SJSA1 (cell line): ENCODE measurements around the gene FOXF1. TPM values are rescaled to one million over a fixed set of nuclear protein-coding genes. Genes with fewer than 3 reads are reported as not detected.

Source experiments
- DNase-seq, 2 experiments: peaks; one replicate each; pipeline ENCODE4 v3.0.0-alpha.2; 2015 to 2020; ENCODE audit warnings: low spot score in 2 of 2, low read depth in 1 of 2
- H3K27ac ChIP-seq: fragments of 250-450 bp; sonication (Bioruptor Pico); 2 replicates; pipeline ENCODE4 v1.5.1; 2020; ENCODE audit warnings: mild to moderate bottlenecking, moderate library complexity
- H3K27me3 ChIP-seq: fragments of 250-450 bp; sonication (Bioruptor Pico); replicated peaks from 2 replicates; pipeline ENCODE4 v1.5.1; 2020; ENCODE audit warnings: mild to moderate bottlenecking, moderate library complexity
- H3K36me3 ChIP-seq: fragments of 250-450 bp; sonication (Bioruptor Pico); 2 replicates; pipeline ENCODE4 v1.5.1; 2020; ENCODE audit warnings: mild to moderate bottlenecking
- H3K4me1 ChIP-seq: fragments of 250-450 bp; sonication (Bioruptor Pico); replicated peaks from 2 replicates; pipeline ENCODE4 v1.6.1; 2021; ENCODE audit warnings: mild to moderate bottlenecking
- H3K4me3 ChIP-seq: fragments of 250-450 bp; sonication (Bioruptor Pico); 2 replicates; pipeline ENCODE4 v1.5.1; 2020; ENCODE audit warnings: mild to moderate bottlenecking
- H3K9me3 ChIP-seq: fragments of 250-450 bp; sonication (Bioruptor Pico); replicated peaks from 2 replicates; pipeline ENCODE4 v1.5.1; 2020; ENCODE audit warnings: mild to moderate bottlenecking
- total RNA-seq: library from RNA; depleted of rRNA; stranded (reverse); fragments of >200 nt; shearing (Covaris generic); gene quantifications from 2 replicates; pipeline ENCODE4 v1.2.3, GENCODE V29; 2014

The FOXF1 gene
- total RNA-seq, 1 experiment from 2014 or later: 34.7 TPM

DNA sequence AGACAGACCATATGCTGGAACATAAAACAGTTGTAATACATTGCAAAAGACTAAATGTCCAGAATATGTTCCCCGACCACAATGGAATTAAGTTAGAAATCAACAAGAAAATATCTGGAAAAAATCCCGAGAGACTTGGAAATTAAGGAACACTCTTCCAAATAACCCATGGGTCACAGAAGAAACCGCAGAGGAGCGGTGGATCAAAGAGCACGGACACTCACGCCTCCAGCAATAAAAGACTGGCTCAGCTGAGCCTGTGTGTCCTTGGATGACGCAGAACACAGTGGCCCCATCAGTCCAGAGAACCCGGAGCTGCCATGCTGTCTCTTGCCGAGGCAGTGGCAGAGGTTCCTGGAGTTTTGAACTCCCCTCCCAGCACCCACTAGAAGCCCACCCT is 30.9 kb upstream of the FOXF1 start:
- H3K27me3 ChIP-seq: no peaks in the 10 kb centered on the region
- H3K4me1 ChIP-seq: no peaks in the 10 kb centered on the region
- H3K27ac ChIP-seq: no peak overlapping the region
- no peak for DNase-seq
- H3K36me3 ChIP-seq: peaks cover 40% of the 10 kb centered on the region
- H3K4me3 ChIP-seq: no peak overlapping the region
- no peaks in the 10 kb centered on the region for H3K9me3 ChIP-seq

DNA sequence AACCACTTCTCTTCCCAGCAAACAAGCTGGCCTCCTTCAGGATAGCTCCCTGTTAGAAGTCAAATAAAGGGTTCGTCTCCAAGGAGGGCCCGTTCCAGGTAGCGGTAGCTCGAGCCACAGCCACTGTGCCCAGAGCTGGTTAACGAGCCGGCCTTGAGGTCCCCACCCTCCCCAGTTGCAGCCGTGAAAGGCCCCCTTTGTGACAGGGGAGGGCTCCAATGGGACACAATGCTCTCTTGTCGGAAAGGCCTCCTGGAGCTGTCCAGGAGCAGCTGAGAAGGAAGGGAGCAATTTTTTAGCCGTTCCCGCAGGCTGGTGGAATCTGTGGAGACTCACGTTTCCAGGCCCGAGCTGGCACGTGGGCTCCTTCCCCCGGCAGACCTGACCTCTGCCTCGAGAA is 29.9 kb upstream of the FOXF1 start:
- H3K36me3 ChIP-seq: peaks cover 41% of the 10 kb centered on the region

DNA sequence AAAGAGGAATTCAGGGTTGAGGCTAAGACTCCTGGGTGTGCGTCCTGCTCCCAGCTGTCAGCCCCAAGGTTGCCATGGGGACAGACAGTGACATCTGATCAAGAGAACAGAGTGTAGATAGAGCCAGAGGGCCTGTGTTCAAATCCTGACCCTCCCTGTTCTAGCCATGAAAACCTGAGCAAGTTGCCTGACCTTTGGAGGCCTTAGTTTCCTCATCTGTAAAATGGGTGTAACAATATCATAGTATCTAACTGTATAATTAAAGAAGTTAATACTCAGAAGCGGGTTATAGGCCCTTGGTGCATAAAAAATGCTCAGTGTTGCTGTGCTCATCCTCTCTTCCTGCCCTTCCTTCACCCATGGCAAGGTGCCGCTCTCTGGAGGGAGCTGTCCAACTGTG is 28.7 kb upstream of the FOXF1 start:
- Histone ChIP-seq H3K4me1 (no peaks in the 10 kb centered on the region), H3K4me3 (no peak overlapping the region), H3K36me3 (peaks cover 46% of the 10 kb centered on the region), H3K27ac (no peak overlapping the region), H3K9me3 (no peaks in the 10 kb centered on the region), H3K27me3 (no peaks in the 10 kb centered on the region)
- DNase-seq: no peak

More for the DNA sequence above, 29.9 kb upstream of the FOXF1 start:
- Histone ChIP-seq H3K9me3 (no peaks in the 10 kb centered on the region), H3K4me3 (no peak overlapping the region), H3K4me1 (no peaks in the 10 kb centered on the region), H3K27me3 (no peaks in the 10 kb centered on the region), H3K27ac (no peak overlapping the region)
- no peak for DNase-seq

DNA sequence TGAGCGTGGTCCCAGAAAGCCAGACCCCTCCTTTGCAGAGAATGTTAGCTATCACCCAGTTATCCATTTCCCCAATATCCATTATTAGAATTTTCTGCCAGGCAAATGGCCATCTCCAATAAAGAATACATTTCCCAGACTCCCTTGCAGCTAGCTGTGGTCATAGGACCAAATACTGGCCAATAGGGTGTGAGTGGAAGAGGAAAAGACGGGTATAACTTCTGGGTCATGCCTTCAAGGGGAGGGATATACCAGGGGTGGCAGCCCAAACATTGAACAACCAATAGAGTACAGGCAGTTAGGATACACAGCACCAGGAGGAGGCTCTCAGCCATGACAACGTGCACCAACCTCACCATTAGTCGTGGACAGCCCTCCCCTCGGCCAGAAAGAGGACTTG is 26.1 kb upstream of the FOXF1 start:
- H3K4me3 ChIP-seq: no peak overlapping the region
- no peaks in the 10 kb centered on the region for H3K27me3 ChIP-seq
- no peaks in the 10 kb centered on the region for H3K9me3 ChIP-seq
- no peak overlapping the region for H3K27ac ChIP-seq
- no peaks in the 10 kb centered on the region for H3K4me1 ChIP-seq
- no peak for DNase-seq
- peaks cover 49% of the 10 kb centered on the region for H3K36me3 ChIP-seq

DNA sequence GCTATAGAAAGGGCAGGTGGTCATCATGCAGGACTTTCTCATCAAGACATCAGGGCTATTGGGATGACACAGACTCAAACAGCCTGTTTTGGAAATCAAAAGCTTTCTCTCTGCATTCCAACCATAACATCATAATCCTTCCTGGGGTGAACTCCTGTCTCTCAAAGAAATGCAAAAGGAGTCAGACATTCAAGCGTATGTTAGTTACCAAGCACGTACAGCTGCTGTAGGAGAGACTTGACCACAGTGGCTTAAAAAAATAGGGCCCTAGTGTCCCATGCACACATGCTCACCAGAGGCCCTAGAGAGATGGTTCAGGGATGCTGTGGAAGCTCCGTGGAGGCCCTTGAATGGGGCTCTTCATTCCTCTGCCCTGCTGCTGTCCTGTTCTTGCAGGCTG is 24.6 kb upstream of the FOXF1 start:
- Histone ChIP-seq H3K36me3 (peaks cover 61% of the 10 kb centered on the region), H3K27me3 (no peaks in the 10 kb centered on the region)

DNA sequence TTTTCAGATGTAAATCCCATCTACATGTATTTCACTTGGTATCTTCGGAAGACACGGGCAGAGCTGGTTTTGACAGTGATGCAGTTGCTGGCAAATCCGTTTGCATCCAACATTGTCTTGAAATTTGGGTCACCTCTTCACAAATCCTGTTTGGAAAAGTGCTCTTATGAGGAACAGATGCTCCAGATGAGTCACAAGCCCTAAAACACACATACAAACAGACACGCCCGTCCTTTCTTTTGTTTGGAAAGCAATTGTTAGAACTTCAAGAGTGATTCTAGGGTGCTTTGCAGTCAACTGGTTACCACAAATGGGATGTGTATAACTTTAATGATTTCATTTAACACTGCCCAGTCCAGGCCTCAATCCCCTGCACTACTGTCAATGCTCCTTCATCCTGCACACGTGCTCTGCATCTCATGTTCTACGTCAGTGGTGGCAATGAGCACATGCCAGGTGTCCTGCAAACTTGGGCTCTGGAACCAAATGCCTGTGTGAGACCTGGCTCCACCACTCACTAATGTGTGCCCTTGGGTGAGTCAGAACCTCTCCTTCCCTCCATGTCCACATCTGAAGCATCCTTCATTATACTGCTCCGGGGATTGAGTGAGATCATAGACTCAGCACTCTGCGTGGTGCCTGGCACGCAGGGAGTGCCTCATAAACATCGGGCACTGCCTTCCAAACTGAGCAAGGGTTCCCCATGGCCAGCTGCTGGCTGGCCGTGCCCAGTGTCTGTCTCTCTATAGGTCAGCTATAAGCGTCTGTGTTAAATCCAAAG is 19.3 kb upstream of the FOXF1 start:
- Histone ChIP-seq H3K4me3 (no peak overlapping the region), H3K36me3 (peaks cover 40% of the 10 kb centered on the region), H3K27ac (peak overlapping the region; percentile 44), H3K9me3 (no peaks in the 10 kb centered on the region), H3K4me1 (peaks cover 40% of the 10 kb centered on the region), H3K27me3 (no peaks in the 10 kb centered on the region)
- DNase-seq: peak; percentile 69 to 87

More for the DNA sequence above, 24.6 kb upstream of the FOXF1 start:
- Histone ChIP-seq H3K4me1 (peaks cover 8% of the 10 kb centered on the region), H3K9me3 (no peaks in the 10 kb centered on the region), H3K27ac (no peak overlapping the region), H3K4me3 (no peak overlapping the region)
- DNase-seq: no peak

DNA sequence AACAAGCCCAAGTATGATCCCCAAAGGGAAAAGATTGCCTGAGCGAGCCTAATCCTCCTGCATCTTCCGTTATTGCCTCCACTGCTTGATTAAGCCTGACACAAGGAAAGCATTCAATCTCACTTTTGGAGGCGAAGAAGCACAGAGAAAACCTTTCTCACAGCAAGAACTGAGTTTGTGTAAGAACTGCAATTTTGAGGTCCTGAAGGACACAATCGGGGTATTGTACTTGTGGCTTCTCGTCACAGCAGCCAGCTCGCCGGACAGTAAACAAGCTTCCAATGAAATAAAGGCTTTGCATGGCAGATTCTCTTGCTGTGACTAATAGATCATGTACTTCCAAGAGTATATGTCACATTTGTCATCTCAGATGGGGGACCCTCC is 18.7 kb upstream of the FOXF1 start:
- peak in 1 of 2 experiments; percentile 44 for DNase-seq
- Histone ChIP-seq H3K4me1 (peaks cover 45% of the 10 kb centered on the region), H3K27me3 (no peaks in the 10 kb centered on the region), H3K27ac (peak overlapping the region; percentile 44), H3K36me3 (peaks cover 39% of the 10 kb centered on the region), H3K9me3 (no peaks in the 10 kb centered on the region), H3K4me3 (no peak overlapping the region)

DNA sequence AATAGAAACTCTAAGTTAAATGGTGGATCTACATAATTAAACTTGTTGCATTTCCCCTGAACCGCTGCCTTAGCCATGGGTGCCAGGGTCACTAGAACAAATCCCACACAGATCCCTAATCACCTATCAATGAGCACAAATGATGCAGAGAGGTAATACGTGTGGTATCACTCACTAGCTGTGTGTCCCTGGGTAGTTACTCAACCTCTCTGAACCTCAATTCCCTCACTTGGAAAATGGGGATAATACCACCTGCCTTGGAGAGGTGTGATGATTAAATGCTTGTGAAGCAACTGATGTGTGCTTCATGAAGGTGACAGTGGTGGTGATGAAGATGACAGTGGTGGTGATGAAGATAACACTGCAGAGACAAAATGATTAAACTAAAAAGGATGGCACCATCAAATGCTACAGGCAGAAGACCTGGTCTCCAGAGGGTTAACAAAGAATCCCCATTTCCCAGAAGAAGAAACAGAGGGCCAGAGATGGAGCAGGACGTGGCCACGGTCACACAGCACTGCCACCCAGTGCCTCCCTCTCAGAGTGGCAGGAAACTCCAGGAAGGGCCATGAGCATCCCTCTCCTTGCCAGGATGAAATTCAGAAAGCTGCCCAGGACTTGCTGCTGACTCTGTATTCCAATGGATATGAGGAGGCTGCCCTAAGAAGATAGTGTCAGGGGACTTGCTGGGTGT is 17.9 kb upstream of the FOXF1 start:
- DNase-seq: no peak
- H3K9me3 ChIP-seq: no peaks in the 10 kb centered on the region
- peaks cover 39% of the 10 kb centered on the region for H3K36me3 ChIP-seq
- no peak overlapping the region for H3K27ac ChIP-seq
- no peak overlapping the region for H3K4me3 ChIP-seq
- H3K4me1 ChIP-seq: peaks cover 52% of the 10 kb centered on the region
- H3K27me3 ChIP-seq: no peaks in the 10 kb centered on the region

DNA sequence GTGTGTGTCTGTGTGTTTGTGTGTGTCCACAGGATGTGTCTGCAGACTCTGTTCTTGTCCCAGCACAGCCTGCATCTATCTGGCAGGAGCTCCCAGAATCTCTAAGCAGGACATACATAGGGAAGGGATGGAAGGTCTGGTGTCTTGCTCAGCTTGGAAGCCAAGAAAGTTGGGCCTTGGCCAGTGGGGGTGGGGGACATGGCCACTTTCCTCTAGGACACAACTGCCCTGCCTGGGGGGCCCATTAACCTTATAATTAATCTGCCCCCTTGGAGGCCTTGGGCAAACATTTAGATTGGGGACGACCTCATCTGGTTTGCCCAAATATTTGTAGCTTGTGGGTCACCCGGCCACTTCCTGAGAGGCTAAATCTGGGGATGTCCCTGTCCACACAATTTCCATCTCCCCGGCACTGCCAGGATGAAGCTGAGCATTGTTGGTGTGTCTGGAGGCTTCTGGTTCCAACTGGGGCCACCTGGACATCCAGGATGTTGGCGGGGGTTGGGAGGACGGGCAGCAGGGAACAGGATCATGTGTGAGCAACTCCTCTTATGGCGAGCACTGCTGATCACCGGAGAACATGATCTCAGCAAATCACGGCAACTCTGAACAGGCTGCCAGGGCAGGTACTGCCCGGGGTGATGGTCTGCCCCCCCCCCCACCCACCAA is 17.2 kb upstream of the FOXF1 start:
- peak; percentile 71 to 79 for DNase-seq
- peaks cover 52% of the 10 kb centered on the region for H3K4me1 ChIP-seq
- H3K36me3 ChIP-seq: peaks cover 36% of the 10 kb centered on the region
- no peak overlapping the region for H3K27ac ChIP-seq
- no peaks in the 10 kb centered on the region for H3K27me3 ChIP-seq
- no peaks in the 10 kb centered on the region for H3K9me3 ChIP-seq
- no peak overlapping the region for H3K4me3 ChIP-seq

DNA sequence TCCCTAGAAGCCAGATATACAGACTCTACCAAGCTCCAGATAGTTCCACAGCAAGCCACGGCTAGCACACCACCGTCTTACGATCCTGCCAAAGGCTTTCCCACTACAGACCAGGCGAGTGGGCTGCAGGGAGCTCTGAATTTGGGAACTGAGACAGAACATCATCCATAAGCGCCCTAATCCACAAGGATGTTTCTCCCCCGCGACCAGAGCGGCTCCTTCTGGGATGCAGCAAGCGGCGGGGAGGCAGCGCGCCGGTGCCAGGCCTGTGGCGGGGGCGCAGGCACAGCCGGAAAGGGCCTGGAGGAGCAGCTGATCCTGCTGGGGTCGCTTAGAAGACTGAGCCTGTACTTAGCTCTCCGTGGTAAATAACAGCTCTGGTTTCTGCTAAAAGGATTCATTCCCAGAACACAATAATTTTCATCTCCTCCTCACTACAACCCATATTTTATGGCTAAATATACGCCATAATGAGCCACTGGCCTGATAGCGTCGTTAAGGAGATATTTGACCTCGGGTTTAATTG is 16.2 kb upstream of the FOXF1 start:
- H3K27ac ChIP-seq: no peak overlapping the region
- H3K36me3 ChIP-seq: peaks cover 34% of the 10 kb centered on the region
- H3K9me3 ChIP-seq: no peaks in the 10 kb centered on the region
- no peak for DNase-seq
- no peak overlapping the region for H3K4me3 ChIP-seq
- H3K4me1 ChIP-seq: peaks cover 52% of the 10 kb centered on the region
- H3K27me3 ChIP-seq: no peaks in the 10 kb centered on the region

DNA sequence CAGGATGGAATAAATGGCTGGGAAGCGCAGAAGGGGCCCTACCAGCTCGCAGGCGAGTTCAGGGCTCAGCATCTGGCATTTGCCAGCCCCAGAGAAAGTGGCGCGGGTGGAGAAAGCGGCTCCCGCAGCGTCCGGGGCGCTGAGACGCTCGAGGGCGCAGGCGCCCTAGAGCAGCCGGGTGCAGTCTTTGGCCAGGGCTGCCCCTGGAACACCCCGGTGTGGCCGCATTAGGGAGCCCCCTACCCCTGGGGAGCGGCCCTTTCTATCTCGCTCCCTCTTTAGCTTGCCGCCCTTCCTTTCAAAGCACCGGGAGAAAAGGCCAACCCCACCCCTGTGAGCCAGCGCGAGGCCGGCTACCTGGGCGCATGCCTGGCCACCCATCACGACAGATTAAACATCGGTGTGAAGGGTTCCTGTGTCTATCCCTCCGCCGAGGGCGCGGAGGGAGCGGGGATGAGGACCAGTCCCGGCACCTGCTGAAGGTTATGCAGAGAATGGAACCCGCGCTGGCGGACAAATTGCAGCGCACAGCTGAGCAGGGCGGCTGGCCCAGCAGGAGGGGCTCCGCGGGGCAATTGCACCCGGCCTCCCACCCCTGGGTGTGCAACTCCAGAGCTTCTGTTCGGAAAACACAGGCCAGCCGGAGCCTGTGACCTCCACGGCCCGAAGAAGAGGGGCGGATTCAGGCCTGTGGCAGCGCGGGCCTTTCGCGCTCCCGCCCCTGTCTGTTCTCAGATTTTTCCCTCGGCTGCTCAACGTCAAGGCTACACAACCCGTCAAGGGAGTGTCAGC is 15.6 kb upstream of the FOXF1 start:
- no peak overlapping the region for H3K4me3 ChIP-seq
- H3K27ac ChIP-seq: no peak overlapping the region
- DNase-seq: no peak
- H3K9me3 ChIP-seq: no peaks in the 10 kb centered on the region
- peaks cover 52% of the 10 kb centered on the region for H3K4me1 ChIP-seq
- peaks cover 28% of the 10 kb centered on the region for H3K36me3 ChIP-seq
- H3K27me3 ChIP-seq: no peaks in the 10 kb centered on the region

DNA sequence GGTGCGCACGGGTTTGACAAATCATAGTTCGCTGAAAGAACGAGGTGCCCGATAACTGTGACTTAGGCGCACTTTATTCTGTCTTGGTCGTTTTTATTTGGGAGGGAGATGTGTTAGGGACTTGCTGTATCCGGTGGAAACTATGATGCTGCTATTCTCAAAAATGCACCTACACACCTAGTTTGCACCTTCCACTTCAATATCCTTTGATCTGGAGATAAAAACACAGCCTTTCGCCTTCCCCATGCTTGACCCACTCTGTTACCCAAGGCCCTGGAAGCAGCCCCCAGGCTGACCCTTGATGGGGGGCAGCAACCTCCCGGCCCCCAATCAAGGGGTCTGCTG is 15.0 kb upstream of the FOXF1 start:
- Histone ChIP-seq H3K4me3 (no peak overlapping the region), H3K27me3 (no peaks in the 10 kb centered on the region), H3K36me3 (peaks cover 25% of the 10 kb centered on the region), H3K27ac (no peak overlapping the region), H3K9me3 (no peaks in the 10 kb centered on the region), H3K4me1 (peaks cover 48% of the 10 kb centered on the region)
- no peak for DNase-seq

DNA sequence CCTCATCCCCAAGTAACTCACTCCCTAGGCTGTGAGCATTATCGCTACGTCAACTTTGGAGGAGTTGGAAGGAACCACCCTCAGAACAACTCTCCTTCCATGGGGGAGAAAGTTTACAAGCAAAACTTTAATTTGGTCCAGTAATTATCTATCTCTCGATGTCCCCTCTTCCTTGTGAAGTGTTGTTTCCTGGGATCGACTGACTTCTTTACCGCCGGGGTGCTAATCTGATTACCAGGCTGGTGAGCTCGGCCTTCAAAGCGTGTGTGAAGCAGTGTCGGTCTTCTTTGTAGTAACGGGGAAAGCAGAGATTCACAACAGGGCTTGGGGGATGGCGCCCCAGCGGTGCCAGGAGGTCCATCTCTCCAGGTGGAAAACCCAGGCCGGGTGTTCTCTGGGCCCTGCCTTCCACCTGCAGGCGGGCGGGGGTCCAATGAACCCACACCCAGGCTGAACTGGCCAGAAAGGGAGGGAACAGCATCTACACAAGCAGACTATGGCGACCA is 14.5 kb upstream of the FOXF1 start:
- Histone ChIP-seq H3K27me3 (no peaks in the 10 kb centered on the region), H3K4me3 (no peak overlapping the region), H3K27ac (no peak overlapping the region), H3K4me1 (peaks cover 43% of the 10 kb centered on the region), H3K9me3 (no peaks in the 10 kb centered on the region), H3K36me3 (peaks cover 26% of the 10 kb centered on the region)
- no peak for DNase-seq
